ENCODE results near the gene EIF3F. TPM values are rescaled to one million over a fixed set of nuclear protein-coding genes. Genes with fewer than 3 reads are reported as not detected.

The EIF3F gene
- total RNA-seq, 2 donors from 2014 or later: 229 to 242 TPM

GRCh38 chr11:8004008-8004407, 16.9 kb downstream of the EIF3F start:
- H3K27me3 ChIP-seq: no peaks in the 10 kb centered on the region
- H3K36me3 ChIP-seq: no peaks in the 10 kb centered on the region
- no peaks in the 10 kb centered on the region for H3K4me1 ChIP-seq
- intact Hi-C loops (cut with DNase I): no loop called here
- no peak for DNase-seq
- H3K27ac ChIP-seq: no peak overlapping the region
- no peaks in the 10 kb centered on the region for H3K9me3 ChIP-seq
- no peak for TF ChIP-seq CTCF (IDR thresholded peaks at IDR 0.05)
- no peak overlapping the region for H3K4me3 ChIP-seq
- H3K9ac ChIP-seq (ENCODE audit: low read depth in 2 of 2, low read length in 2 of 2): no peak overlapping the region

- Histone ChIP-seq H3K9me3 (no peaks in the 10 kb centered on the region), H3K4me1 (no peaks in the 10 kb centered on the region), H3K36me3 (no peaks in the 10 kb centered on the region), H3K9ac (ENCODE audit: low read depth in 2 of 2, low read length in 2 of 2) (no peak overlapping the region), H3K27ac (no peak overlapping the region), H3K4me3 (no peak overlapping the region), H3K27me3 (no peaks in the 10 kb centered on the region)
- DNase-seq: no peak
- TF ChIP-seq CTCF (IDR thresholded peaks at IDR 0.05): no peak
- intact Hi-C loops (cut with DNase I): no loop called here
These were observed 18.4 kb downstream of the EIF3F start for GRCh38 chr11:8005556-8005955.

- Histone ChIP-seq H3K9me3 (no peaks in the 10 kb centered on the region), H3K27me3 (no peaks in the 10 kb centered on the region), H3K36me3 (no peaks in the 10 kb centered on the region), H3K4me3 (no peak overlapping the region), H3K4me1 (no peaks in the 10 kb centered on the region), H3K9ac (ENCODE audit: low read depth in 2 of 2, low read length in 2 of 2) (no peak overlapping the region), H3K27ac (no peak overlapping the region)
- intact Hi-C loops (cut with DNase I): loop anchor here (2.0 kb wide), 1 partner anchor 86 kb away; no protein-coding TSS in a partner anchor
- peak; percentile 83 for TF ChIP-seq CTCF (IDR thresholded peaks at IDR 0.05)
- peak; percentile 65 for DNase-seq
These were observed 19.3 kb downstream of the EIF3F start for GRCh38 chr11:8006349-8006977.

- H3K27me3 ChIP-seq: no peaks in the 10 kb centered on the region
- TF ChIP-seq CTCF (IDR thresholded peaks at IDR 0.05): no peak
- intact Hi-C loops (cut with DNase I): no loop called here
- no peak overlapping the region for H3K9ac ChIP-seq (ENCODE audit: low read depth in 2 of 2, low read length in 2 of 2)
- no peak overlapping the region for H3K4me3 ChIP-seq
- H3K9me3 ChIP-seq: no peaks in the 10 kb centered on the region
- H3K27ac ChIP-seq: no peak overlapping the region
- H3K36me3 ChIP-seq: no peaks in the 10 kb centered on the region
- DNase-seq: no peak
- H3K4me1 ChIP-seq: no peaks in the 10 kb centered on the region
These were observed 21.1 kb downstream of the EIF3F start for GRCh38 chr11:8008212-8008611.

GRCh38 chr11:8009856-8010255, 22.7 kb downstream of the EIF3F start:
- Histone ChIP-seq H3K27me3 (no peaks in the 10 kb centered on the region), H3K36me3 (no peaks in the 10 kb centered on the region), H3K9me3 (no peaks in the 10 kb centered on the region), H3K4me1 (no peaks in the 10 kb centered on the region), H3K27ac (no peak overlapping the region), H3K4me3 (no peak overlapping the region), H3K9ac (ENCODE audit: low read depth in 2 of 2, low read length in 2 of 2) (no peak overlapping the region)
- intact Hi-C loops (cut with DNase I): no loop called here
- no peak for DNase-seq
- TF ChIP-seq CTCF (IDR thresholded peaks at IDR 0.05): no peak

Measured in colonic mucosa (tissue), 4 donors.